ENCODE results near the gene ARHGAP23. TPM values are rescaled to one million over a fixed set of nuclear protein-coding genes. Genes with fewer than 3 reads are reported as not detected.

The ARHGAP23 gene, protein sequence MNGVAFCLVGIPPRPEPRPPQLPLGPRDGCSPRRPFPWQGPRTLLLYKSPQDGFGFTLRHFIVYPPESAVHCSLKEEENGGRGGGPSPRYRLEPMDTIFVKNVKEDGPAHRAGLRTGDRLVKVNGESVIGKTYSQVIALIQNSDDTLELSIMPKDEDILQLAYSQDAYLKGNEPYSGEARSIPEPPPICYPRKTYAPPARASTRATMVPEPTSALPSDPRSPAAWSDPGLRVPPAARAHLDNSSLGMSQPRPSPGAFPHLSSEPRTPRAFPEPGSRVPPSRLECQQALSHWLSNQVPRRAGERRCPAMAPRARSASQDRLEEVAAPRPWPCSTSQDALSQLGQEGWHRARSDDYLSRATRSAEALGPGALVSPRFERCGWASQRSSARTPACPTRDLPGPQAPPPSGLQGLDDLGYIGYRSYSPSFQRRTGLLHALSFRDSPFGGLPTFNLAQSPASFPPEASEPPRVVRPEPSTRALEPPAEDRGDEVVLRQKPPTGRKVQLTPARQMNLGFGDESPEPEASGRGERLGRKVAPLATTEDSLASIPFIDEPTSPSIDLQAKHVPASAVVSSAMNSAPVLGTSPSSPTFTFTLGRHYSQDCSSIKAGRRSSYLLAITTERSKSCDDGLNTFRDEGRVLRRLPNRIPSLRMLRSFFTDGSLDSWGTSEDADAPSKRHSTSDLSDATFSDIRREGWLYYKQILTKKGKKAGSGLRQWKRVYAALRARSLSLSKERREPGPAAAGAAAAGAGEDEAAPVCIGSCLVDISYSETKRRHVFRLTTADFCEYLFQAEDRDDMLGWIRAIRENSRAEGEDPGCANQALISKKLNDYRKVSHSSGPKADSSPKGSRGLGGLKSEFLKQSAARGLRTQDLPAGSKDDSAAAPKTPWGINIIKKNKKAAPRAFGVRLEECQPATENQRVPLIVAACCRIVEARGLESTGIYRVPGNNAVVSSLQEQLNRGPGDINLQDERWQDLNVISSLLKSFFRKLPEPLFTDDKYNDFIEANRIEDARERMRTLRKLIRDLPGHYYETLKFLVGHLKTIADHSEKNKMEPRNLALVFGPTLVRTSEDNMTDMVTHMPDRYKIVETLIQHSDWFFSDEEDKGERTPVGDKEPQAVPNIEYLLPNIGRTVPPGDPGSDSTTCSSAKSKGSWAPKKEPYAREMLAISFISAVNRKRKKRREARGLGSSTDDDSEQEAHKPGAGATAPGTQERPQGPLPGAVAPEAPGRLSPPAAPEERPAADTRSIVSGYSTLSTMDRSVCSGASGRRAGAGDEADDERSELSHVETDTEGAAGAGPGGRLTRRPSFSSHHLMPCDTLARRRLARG (N-terminal part only)
- polyA plus RNA-seq = not detected

DNA sequence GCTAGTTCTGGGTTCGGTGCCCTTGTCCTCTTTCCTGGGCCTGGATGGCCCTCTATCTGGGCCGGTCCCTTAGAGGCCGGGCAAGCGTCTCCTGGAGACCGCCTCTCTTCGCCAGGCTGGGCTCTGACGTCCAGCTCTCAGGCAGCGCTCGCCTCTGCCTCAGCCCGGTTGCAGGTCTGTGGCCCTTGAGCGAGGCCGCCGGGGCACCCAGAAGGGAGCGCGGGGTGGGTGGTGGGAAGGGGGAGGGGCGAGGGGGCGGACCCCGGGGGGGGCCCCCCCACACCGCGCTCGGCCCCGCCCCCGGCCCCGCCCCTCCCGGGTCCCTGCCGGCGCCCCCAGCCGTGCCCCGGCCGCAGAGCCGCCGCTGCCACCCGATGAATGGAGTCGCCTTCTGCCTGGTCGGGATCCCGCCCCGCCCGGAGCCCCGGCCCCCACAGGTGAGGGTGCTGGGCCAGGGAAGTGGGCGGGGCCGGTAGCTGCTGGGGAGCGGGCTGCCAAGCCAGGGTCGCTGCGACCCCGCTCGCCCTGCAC, at the start of gene ARHGAP23:
Gene ARHGAP23 (plus strand): TSS at position 353 of the 531 bp plus-strand sequence. CDS start 22 bp downstream, at position 375.
- Mint-ChIP-seq H3K27ac (peak within 1 kb of the TSS in 4 of 6 donors; percentile 11 to 84 (median 46)), H3K4me3 (peak within 1 kb of the TSS; percentile 65 to 85 (median 80)), H3K36me3 (no peaks in the 10 kb centered on the region), H3K27me3 (ENCODE audit: low read depth in 3 of 3) (peaks cover 5 to 7% (median 6%) of the 10 kb centered on the region in 3 donors), H3K9me3 (no peaks in the 10 kb centered on the region), H3K4me1 (peaks cover 13 to 14% of the 10 kb centered on the region in 2 donors)
- DNase-seq = peak; percentile 30 to 39 (median 31)

- no peaks in the 10 kb centered on the region for H3K27me3 Mint-ChIP-seq (ENCODE audit: low read depth in 3 of 3)
- no peak for DNase-seq
- H3K4me3 Mint-ChIP-seq = no peak overlapping the region
- H3K4me1 Mint-ChIP-seq = no peaks in the 10 kb centered on the region
- peaks cover 4 to 13% (median 12%) of the 10 kb centered on the region in 3 donors for H3K36me3 Mint-ChIP-seq
- no peaks in the 10 kb centered on the region for H3K9me3 Mint-ChIP-seq
- H3K27ac Mint-ChIP-seq = peak overlapping the region in 1 of 6 donors; percentile 16
Measured at GRCh38 chr17:38379448-38379847, 48.8 kb upstream of the ARHGAP23 start.

DNA sequence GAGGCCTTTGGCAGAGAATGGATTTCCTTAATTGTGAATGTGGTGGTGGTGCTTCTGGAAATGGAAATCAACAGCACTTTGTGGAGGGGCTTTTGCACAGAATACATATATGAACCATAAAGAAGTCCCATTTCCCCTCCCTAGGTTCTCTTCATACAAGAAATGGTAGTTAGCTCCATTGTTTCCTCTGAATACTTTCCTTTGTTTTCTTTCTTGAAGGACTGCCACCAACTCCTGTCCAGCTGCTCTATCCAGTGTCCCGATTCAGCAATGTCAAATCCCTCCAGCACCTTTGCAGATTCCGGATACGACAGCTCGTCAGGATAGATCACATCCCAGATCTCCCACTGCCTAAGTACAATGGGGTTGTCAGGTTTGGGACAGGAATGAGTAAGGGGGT, 33.2 kb upstream of the ARHGAP23 start:
- Mint-ChIP-seq H3K27ac (peak overlapping the region in 1 of 6 donors; percentile 17), H3K4me1 (peaks cover 4 to 11% of the 10 kb centered on the region in 2 donors), H3K4me3 (no peak overlapping the region), H3K27me3 (ENCODE audit: low read depth in 3 of 3) (no peaks in the 10 kb centered on the region), H3K36me3 (peaks cover 17 to 41% (median 22%) of the 10 kb centered on the region in 3 donors), H3K9me3 (no peaks in the 10 kb centered on the region)
- DNase-seq = no peak

GRCh38 chr17:38397227-38397626, 31.0 kb upstream of the ARHGAP23 start:
- Mint-ChIP-seq H3K36me3 (peaks cover 21 to 54% (median 22%) of the 10 kb centered on the region in 3 donors), H3K9me3 (no peaks in the 10 kb centered on the region), H3K27me3 (ENCODE audit: low read depth in 3 of 3) (no peaks in the 10 kb centered on the region), H3K4me3 (no peak overlapping the region), H3K4me1 (peaks cover 4 to 11% of the 10 kb centered on the region in 2 donors), H3K27ac (no peak overlapping the region)
- no peak for DNase-seq

- H3K27ac Mint-ChIP-seq = no peak overlapping the region
- H3K27me3 Mint-ChIP-seq (ENCODE audit: low read depth in 3 of 3) = no peaks in the 10 kb centered on the region
- H3K9me3 Mint-ChIP-seq = no peaks in the 10 kb centered on the region
- no peak for DNase-seq
- no peak overlapping the region for H3K4me3 Mint-ChIP-seq
- peaks cover 3 to 7% of the 10 kb centered on the region in 2 donors for H3K4me1 Mint-ChIP-seq
- peaks cover 21 to 52% (median 21%) of the 10 kb centered on the region in 3 donors for H3K36me3 Mint-ChIP-seq
Measured at GRCh38 chr17:38400286-38400685, 28.0 kb upstream of the ARHGAP23 start.

DNA sequence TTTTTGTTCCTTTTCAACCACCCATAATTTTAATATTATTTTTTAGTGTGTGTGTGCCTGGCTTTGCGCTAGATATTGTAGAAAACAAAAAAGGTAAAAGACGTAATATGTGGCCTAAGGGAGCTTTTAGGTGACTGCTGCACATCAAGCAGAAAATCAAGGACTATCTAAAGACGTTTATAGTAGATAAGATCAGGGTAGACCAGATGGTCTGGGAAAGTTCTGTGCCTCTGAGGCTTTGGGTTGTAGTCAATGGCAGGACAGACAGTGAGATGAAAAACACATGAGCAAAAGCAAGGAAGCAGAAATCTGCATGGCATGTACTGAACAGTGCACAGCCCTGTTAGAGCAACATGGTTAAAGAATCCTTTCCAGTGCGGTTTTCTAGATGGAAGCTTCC, 26.8 kb upstream of the ARHGAP23 start:
- no peak overlapping the region for H3K27ac Mint-ChIP-seq
- H3K9me3 Mint-ChIP-seq = no peaks in the 10 kb centered on the region
- H3K36me3 Mint-ChIP-seq = peaks cover 14 to 40% (median 15%) of the 10 kb centered on the region in 3 donors
- H3K4me1 Mint-ChIP-seq = no peaks in the 10 kb centered on the region
- H3K27me3 Mint-ChIP-seq (ENCODE audit: low read depth in 3 of 3) = no peaks in the 10 kb centered on the region
- no peak overlapping the region for H3K4me3 Mint-ChIP-seq
- DNase-seq = no peak

- H3K27ac Mint-ChIP-seq = no peak overlapping the region
- no peak for DNase-seq
- no peaks in the 10 kb centered on the region for H3K4me1 Mint-ChIP-seq
- no peaks in the 10 kb centered on the region for H3K9me3 Mint-ChIP-seq
- no peak overlapping the region for H3K4me3 Mint-ChIP-seq
- peaks cover under 1 to 29% (median 11%) of the 10 kb centered on the region in 3 donors for H3K36me3 Mint-ChIP-seq
- no peaks in the 10 kb centered on the region for H3K27me3 Mint-ChIP-seq (ENCODE audit: low read depth in 3 of 3)
Measured at GRCh38 chr17:38402897-38403296, 25.4 kb upstream of the ARHGAP23 start.

DNA sequence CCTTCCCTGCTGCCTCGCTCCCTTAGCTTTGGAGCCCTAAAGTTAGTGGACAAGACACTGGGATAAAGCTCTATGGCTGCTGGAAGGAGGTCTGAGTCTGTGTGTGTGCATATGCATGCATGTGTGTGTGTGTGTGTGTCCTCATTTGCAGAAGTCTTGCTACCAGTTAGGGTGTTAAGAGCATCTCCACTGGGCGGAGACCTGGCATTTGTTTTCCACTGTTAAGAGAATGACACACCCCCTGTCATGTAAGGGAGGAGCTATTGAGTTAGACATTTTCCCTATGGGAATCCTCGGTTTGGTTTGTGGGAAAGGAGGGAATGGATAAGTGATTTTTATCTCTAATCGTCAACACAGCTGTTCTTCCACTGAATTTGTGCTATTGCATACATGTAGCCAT, 24.8 kb upstream of the ARHGAP23 start:
- Mint-ChIP-seq H3K27ac (no peak overlapping the region), H3K27me3 (ENCODE audit: low read depth in 3 of 3) (no peaks in the 10 kb centered on the region), H3K9me3 (no peaks in the 10 kb centered on the region), H3K36me3 (peaks cover 0 to 25% (median 9%) of the 10 kb centered on the region in 3 donors), H3K4me3 (no peak overlapping the region), H3K4me1 (no peaks in the 10 kb centered on the region)
- DNase-seq = no peak

DNA sequence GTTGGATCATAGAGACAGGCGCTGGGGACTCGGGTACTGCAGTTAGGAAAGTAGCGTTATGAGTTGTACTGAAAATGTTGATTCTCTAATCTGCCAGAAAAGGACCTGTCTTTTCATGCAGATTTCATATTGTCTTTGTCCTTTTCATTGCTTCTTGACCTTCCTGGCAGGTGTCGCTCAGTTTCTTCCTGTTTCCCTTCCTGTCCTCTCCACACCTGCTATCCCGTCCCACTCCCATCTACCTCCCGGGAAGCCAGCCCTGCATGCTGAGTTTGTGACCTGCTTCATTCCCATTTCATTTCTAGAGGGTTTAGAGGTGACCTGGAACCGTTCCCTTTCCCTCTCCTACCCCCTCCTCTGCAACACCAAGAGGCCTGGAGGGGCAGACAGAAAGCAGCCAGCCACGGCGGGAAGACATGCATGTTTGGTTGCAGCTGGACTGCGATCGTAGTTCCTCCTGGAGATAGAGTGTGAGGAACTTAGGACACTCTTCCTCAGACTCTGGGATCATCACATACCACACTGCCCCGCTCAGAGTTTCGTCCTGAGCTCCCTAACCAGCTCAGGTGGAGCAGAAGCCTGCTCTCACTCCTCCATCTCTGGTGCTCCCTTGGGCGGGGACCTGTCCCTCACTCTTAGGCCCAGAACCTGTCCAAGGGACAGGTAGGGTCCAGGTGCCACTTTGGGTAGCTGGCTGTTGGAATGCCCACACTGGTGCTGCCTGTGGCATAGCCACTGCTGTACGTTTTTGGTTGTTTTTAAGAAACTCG, 23.9 kb upstream of the ARHGAP23 start:
- no peak for DNase-seq
- Mint-ChIP-seq H3K27me3 (ENCODE audit: low read depth in 3 of 3) (no peaks in the 10 kb centered on the region), H3K4me3 (no peak overlapping the region), H3K27ac (no peak overlapping the region), H3K36me3 (peaks cover 0 to 19% (median 5%) of the 10 kb centered on the region in 3 donors), H3K4me1 (no peaks in the 10 kb centered on the region), H3K9me3 (no peaks in the 10 kb centered on the region)

DNA sequence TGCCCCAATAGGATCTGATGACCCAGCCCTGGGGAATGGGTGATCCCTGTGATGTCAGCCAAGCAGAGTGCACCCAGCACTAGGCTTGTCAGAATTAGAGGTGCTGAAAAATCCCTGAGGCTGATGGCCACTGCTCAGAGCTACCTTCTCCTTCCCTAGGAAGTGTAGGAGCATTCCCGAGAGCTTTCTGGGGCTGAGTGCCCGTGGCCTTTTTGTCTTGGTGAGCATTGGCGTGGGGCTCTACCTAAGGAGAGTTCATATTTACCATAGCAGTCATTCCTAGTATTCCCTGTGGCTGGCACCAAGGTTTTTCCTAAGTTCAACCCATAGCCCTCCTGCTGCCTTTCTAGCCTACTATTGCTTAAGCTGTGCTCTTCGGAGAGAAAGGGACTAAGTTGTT, 22.6 kb upstream of the ARHGAP23 start:
- H3K36me3 Mint-ChIP-seq = peaks cover 0 to 8% (median 5%) of the 10 kb centered on the region in 3 donors
- no peaks in the 10 kb centered on the region for H3K9me3 Mint-ChIP-seq
- no peak for DNase-seq
- no peak overlapping the region for H3K4me3 Mint-ChIP-seq
- H3K27me3 Mint-ChIP-seq (ENCODE audit: low read depth in 3 of 3) = no peaks in the 10 kb centered on the region
- H3K4me1 Mint-ChIP-seq = no peaks in the 10 kb centered on the region
- H3K27ac Mint-ChIP-seq = no peak overlapping the region

- Mint-ChIP-seq H3K9me3 (no peaks in the 10 kb centered on the region), H3K27me3 (ENCODE audit: low read depth in 3 of 3) (peaks cover 0 to 9% (median 0%) of the 10 kb centered on the region in 3 donors), H3K4me3 (no peak overlapping the region), H3K4me1 (no peaks in the 10 kb centered on the region), H3K36me3 (no peaks in the 10 kb centered on the region), H3K27ac (no peak overlapping the region)
- DNase-seq = no peak
Measured at GRCh38 chr17:38410201-38410600, 18.1 kb upstream of the ARHGAP23 start.

- peaks cover 6 to 21% (median 10%) of the 10 kb centered on the region in 3 donors for H3K27me3 Mint-ChIP-seq (ENCODE audit: low read depth in 3 of 3)
- H3K36me3 Mint-ChIP-seq = no peaks in the 10 kb centered on the region
- no peak for DNase-seq
- no peak overlapping the region for H3K4me3 Mint-ChIP-seq
- H3K9me3 Mint-ChIP-seq = no peaks in the 10 kb centered on the region
- no peak overlapping the region for H3K27ac Mint-ChIP-seq
- peaks cover 0 to 2% of the 10 kb centered on the region in 2 donors for H3K4me1 Mint-ChIP-seq
Measured at GRCh38 chr17:38415250-38416194, 12.7 kb upstream of the ARHGAP23 start.
